ENCODE measurements around the gene IL6R. TPM values are rescaled to one million over a fixed set of nuclear protein-coding genes. Genes with fewer than 3 reads are reported as not detected.

The IL6R gene
- total and polyA plus RNA-seq, 2 donors (not counting 1 experiment from before 2014, with no cell fraction given): 3.5 to 5.3 TPM

DNA sequence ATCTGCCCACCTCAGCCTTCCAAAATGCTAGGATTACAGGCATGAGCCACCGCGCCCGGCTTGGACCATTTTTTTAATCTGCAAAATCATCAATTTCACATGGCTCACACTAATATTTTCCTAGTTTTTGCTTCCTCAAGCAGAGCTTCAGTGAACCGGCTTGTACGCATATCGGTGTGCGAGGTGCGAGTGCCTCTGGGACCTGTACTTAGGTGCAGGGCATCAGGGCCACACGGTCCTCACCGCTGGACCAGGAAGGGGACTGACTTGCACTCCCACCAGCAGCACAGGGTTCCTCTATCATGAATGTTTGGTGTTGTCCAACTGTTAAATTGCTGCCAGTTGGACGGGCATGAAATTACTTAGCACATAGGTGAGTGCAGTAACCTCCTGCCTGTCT lies 112.5 kb downstream of the IL6R start:
- Mint-ChIP-seq H3K27me3 (peaks cover 43% of the 10 kb centered on the region), H3K9me3 (ENCODE audit: insufficient read depth) (no peaks in the 10 kb centered on the region), H3K4me1 (no peaks in the 10 kb centered on the region), H3K27ac (no peak overlapping the region), H3K4me3 (no peak overlapping the region)
- no peak overlapping the region for H3K4me2 ChIP-seq (replicated peaks; ENCODE audit: low read depth, low read length, poor library complexity, severe bottlenecking)
- intact Hi-C loops (cut with micrococcal nuclease): no loop called here
- ATAC-seq (ENCODE audit: low read depth) (no peak), DNase-seq (no peak)
- peaks cover 0 to 12% (median 2%) of the 10 kb centered on the region in 4 experiments for H3K27me3 ChIP-seq (replicated peaks in 1 of 4; ENCODE audit: control extremely low read depth in 1 of 4, control insufficient read depth in 3 of 4, insufficient read depth in 4 of 4, low read length in 3 of 4)
- ChIA-PET POLR2A (no interaction called here), CTCF (no interaction called here)
- H3K4me1 ChIP-seq (ENCODE audit: control insufficient read depth in 2 of 2, insufficient read depth in 2 of 2, low read length in 2 of 2): no peaks in the 10 kb centered on the region
- 98% methylated on average over 11 of the region's 11 CpGs for WGBS (ENCODE audit: insufficient coverage)
- H3K4me3 ChIP-seq (ENCODE audit: control extremely low read depth in 1 of 5, extremely low read depth in 1 of 5, insufficient read depth in 1 of 5, low read depth in 2 of 5, low read length in 4 of 5): no peak overlapping the region
- no peaks in the 10 kb centered on the region for H3K36me3 ChIP-seq (replicated peaks in 1 of 2; ENCODE audit: control extremely low read depth in 1 of 2, control insufficient read depth in 1 of 2, extremely low read depth in 1 of 2, insufficient read depth in 2 of 2, low read length in 1 of 2)
- no peaks in the 10 kb centered on the region for H3K9me3 ChIP-seq (ENCODE audit: control extremely low read depth in 1 of 3, control insufficient read depth in 2 of 3, insufficient read depth in 1 of 3, low read length in 2 of 3)
- H2AFZ ChIP-seq (ENCODE audit: insufficient read depth, low read depth, low read length, poor library complexity, severe bottlenecking): no peak overlapping the region
- H3K79me2 ChIP-seq (ENCODE audit: control insufficient read depth, insufficient read depth, low read length): no peaks in the 10 kb centered on the region
- no peak for TF ChIP-seq EZH2 (IDR thresholded peaks at IDR 0.05; ENCODE audit: borderline replicate concordance, insufficient read depth, low read depth, low read length, poor library complexity, severe bottlenecking)
- TF ChIP-seq, protein P1, sequence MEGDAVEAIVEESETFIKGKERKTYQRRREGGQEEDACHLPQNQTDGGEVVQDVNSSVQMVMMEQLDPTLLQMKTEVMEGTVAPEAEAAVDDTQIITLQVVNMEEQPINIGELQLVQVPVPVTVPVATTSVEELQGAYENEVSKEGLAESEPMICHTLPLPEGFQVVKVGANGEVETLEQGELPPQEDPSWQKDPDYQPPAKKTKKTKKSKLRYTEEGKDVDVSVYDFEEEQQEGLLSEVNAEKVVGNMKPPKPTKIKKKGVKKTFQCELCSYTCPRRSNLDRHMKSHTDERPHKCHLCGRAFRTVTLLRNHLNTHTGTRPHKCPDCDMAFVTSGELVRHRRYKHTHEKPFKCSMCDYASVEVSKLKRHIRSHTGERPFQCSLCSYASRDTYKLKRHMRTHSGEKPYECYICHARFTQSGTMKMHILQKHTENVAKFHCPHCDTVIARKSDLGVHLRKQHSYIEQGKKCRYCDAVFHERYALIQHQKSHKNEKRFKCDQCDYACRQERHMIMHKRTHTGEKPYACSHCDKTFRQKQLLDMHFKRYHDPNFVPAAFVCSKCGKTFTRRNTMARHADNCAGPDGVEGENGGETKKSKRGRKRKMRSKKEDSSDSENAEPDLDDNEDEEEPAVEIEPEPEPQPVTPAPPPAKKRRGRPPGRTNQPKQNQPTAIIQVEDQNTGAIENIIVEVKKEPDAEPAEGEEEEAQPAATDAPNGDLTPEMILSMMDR (IDR thresholded peaks at IDR 0.05): no peak
- no peak overlapping the region for H3K27ac ChIP-seq (ENCODE audit: low read length in 2 of 2)
- H3K9ac ChIP-seq (ENCODE audit: low read length): no peak overlapping the region
- no peaks in the 10 kb centered on the region for H4K20me1 ChIP-seq (ENCODE audit: control insufficient read depth, insufficient read depth, low read length, poor library complexity, severe bottlenecking)

Other genes with a start within 250 kb of the IL6R start
- gene TPM3, start 213.2 kb upstream of the IL6R start, total RNA-seq: 300 TPM in 2 replicates
- 186 and 301 TPM in 2 replicates for gene TPM3, start 213.2 kb upstream of the IL6R start, polyA plus RNA-seq
- gene CFAP141, start 199.0 kb upstream of the IL6R start, total RNA-seq: not detected in 2 replicates
- gene CFAP141, start 199.0 kb upstream of the IL6R start, polyA plus RNA-seq: not detected in 2 replicates
- 218 and 219 TPM in 2 replicates for gene UBAP2L, start 184.4 kb upstream of the IL6R start, total RNA-seq
- gene UBAP2L, start 184.4 kb upstream of the IL6R start, polyA plus RNA-seq: 147 and 251 TPM in 2 replicates
- gene HAX1, start 132.7 kb upstream of the IL6R start, total RNA-seq: 74.2 and 85.7 TPM in 2 replicates
- gene HAX1, start 132.7 kb upstream of the IL6R start, polyA plus RNA-seq: 80.9 and 88.8 TPM in 2 replicates
- not detected in 2 replicates for gene AQP10, start 84.2 kb upstream of the IL6R start, total RNA-seq
- gene AQP10, start 84.2 kb upstream of the IL6R start, polyA plus RNA-seq: 0.06 TPM in 1 of 2 replicates, not detected in the other
- gene ATP8B2, start 79.8 kb upstream of the IL6R start, total RNA-seq: 31.1 and 32.4 TPM in 2 replicates
- gene ATP8B2, start 79.8 kb upstream of the IL6R start, polyA plus RNA-seq: 50.2 and 54.1 TPM in 2 replicates
- gene TDRD10, start 96.9 kb downstream of the IL6R start, total RNA-seq: not detected in 2 replicates
- 0.06 and 0.09 TPM in 2 replicates for gene TDRD10, start 96.9 kb downstream of the IL6R start, polyA plus RNA-seq
- 0.07 TPM in 1 of 2 replicates, not detected in the other for gene SHE, start 97.1 kb downstream of the IL6R start, total RNA-seq
- 0.01 and 0.03 TPM in 2 replicates for gene SHE, start 97.1 kb downstream of the IL6R start, polyA plus RNA-seq
- gene UBE2Q1, start 153.3 kb downstream of the IL6R start, total RNA-seq: 97.9 and 108 TPM in 2 replicates
- 14.3 and 15.0 TPM in 2 replicates for gene UBE2Q1, start 153.3 kb downstream of the IL6R start, polyA plus RNA-seq
- gene CHRNB2, start 162.4 kb downstream of the IL6R start, total RNA-seq: 0.24 TPM in 1 of 2 replicates, not detected in the other
- gene CHRNB2, start 162.4 kb downstream of the IL6R start, polyA plus RNA-seq: 0.03 and 0.12 TPM in 2 replicates
- gene ADAR, start 202.8 kb downstream of the IL6R start, total RNA-seq: 221 and 241 TPM in 2 replicates
- gene ADAR, start 202.8 kb downstream of the IL6R start, polyA plus RNA-seq: 64.9 and 85.8 TPM in 2 replicates

All from B cell (primary cell).